ENCODE results near the gene SFSWAP.

DNA sequence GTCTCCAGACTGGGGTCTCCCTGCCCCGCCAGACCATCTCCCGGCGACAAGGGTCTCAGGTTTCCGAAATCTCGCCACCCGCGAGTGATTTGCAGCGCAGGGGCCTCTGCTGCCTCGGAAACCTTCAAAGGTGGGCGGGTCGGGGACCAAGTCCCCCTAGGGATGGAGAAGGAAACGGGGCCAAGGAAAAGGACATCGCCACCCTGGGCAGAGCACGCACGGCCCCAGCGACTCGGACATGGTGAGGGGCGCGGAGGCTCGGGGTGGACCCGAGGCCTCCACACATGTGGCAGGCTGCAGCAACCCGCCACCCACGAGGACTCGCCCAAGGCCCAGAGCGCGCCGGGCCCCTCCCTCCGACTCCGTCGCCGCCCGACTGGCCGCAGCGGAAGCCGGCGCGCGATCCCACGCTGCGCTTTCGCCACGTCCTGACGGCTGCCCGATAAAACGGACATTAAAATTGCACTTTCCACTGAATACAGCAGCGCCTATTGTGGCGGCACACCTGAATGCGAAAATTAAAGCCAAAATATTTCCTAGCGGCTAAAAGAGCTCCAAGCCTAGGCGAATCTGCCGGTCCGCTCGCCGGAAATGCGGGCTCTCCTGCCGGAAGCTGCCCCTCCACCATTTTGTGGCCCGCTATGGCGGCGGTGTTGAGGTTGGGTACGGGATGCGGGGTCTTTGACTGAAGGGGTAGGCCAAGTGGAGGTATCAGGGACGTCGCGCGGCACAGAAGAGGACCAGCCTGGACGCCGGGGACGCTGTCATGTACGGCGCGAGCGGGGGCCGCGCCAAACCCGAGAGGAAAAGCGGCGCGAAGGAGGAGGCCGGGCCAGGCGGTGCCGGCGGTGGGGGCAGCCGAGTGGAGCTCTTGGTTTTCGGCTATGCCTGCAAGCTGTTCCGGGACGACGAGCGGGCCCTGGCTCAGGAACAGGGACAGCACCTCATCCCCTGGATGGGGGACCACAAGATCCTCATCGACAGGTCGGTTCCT lies at the start of gene SFSWAP:
- TF ChIP-seq EZH2 (IDR thresholded peaks at IDR 0.05; ENCODE audit: insufficient read depth, poor library complexity, severe bottlenecking), result no peak
- no peak for TF ChIP-seq EZH2phosphoT487 (IDR thresholded peaks at IDR 0.05; ENCODE audit: insufficient read depth, low read depth)

Measured in GM23248 (cell line).